Heart left ventricle (tissue), 16 donors: ENCODE results near the gene SMPD3. TPM values are rescaled to one million over a fixed set of nuclear protein-coding genes. Genes with fewer than 3 reads are reported as not detected.

Source experiments
- ATAC-seq, 4 donors: fragments of 200-7000 bp; cut with Tn5 transposase; one replicate each; pipeline ENCODE4 v1.9.1; 2020 to 2022; ENCODE audit warnings: moderate library complexity in 4 of 4, mild to moderate bottlenecking in 3 of 4, moderate number of reproducible peaks in 1 of 4
- DNase-seq, 5 donors: peaks; one replicate each; pipeline ENCODE4 v3.0.0-alpha.2; 2020
- H3K27ac ChIP-seq, 12 donors: fragments of 200-600 bp; sonication (generic) in 4 of 12; one replicate each; pipeline versions ENCODE4 v1.5.0 to v1.8.0; 2016 to 2022; ENCODE audit warnings: mild to moderate bottlenecking in 2 of 12
- H3K27me3 ChIP-seq, 9 donors: fragments of 200-600 bp; sonication (generic) in 2 of 9; one replicate each; pipeline versions ENCODE4 v1.5.1 to v1.8.0; 2016 to 2022; ENCODE audit warnings: mild to moderate bottlenecking in 3 of 9
- H3K36me3 ChIP-seq, 9 donors: fragments of 200-600 bp; sonication (generic) in 2 of 9; one replicate each; pipeline versions ENCODE4 v1.5.0 to v1.8.0; 2018 to 2022; ENCODE audit warnings: mild to moderate bottlenecking in 2 of 9
- H3K4me1 ChIP-seq, 12 donors: fragments of 200-600 bp; sonication (generic) in 4 of 12; one replicate each; pipeline versions ENCODE4 v1.5.0 to v1.8.0; 2016 to 2022; ENCODE audit warnings: mild to moderate bottlenecking in 3 of 12
- H3K4me3 ChIP-seq, 12 donors: fragments of 200-600 bp; sonication (generic) in 4 of 12; one replicate each; pipeline versions ENCODE4 v1.5.0 to v1.8.0; 2017 to 2022; ENCODE audit warnings: mild to moderate bottlenecking in 9 of 12, moderate library complexity in 4 of 12
- H3K9me3 ChIP-seq, 12 donors: fragments of 200-600 bp; sonication (generic) in 4 of 12; one replicate each; pipeline versions ENCODE4 v1.5.0 to v1.8.0; 2016 to 2022; ENCODE audit warnings: mild to moderate bottlenecking in 1 of 12
- CTCF ChIP-seq, 12 donors: fragments of 200-600 bp; sonication (generic) in 4 of 12; IDR thresholded peaks; one replicate each; pipeline versions ENCODE4 v1.5.0 to v1.8.0; 2018 to 2022; ENCODE audit warnings: antibody characterized with exemption in 12 of 12, mild to moderate bottlenecking in 5 of 12
- POLR2A ChIP-seq, 2 donors: fragments of 450-650 bp; IDR thresholded peaks; one replicate each; pipeline ENCODE4 v1.6.1; 2017; ENCODE audit warnings: antibody characterized with exemption in 2 of 2, mild to moderate bottlenecking in 2 of 2, moderate library complexity in 2 of 2
- WGBS, 4 donors: extraction: QIAGEN DNeasy Blood & Tissue Kit in 2 of 4; methylation state at CpG; one replicate each; pipeline versions ENCODE4 v1.1.5 to v1.1.7; 2013 to 2018; 5-methylcytosine and 5-hydroxymethylcytosine counted together
- intact Hi-C, 10 donors: fragments of 100-400 bp; cut with DNase I; formaldehyde crosslinking; loops; one replicate each; pipeline versions ENCODE4 v1.11.1 to v1.14.2; 2022
- polyA plus RNA-seq, 2 donors: library from polyadenylated mRNA; stranded (reverse); fragments of 200-250 nt; gene quantifications; one replicate each; pipeline ENCODE4 v1.2.3, GENCODE V29; 2013
- total RNA-seq, 9 donors: library from RNA; depleted of rRNA in 2 of 9; stranded (reverse); fragments of >200 nt in 2 of 9; fragmentation: NEBNext Ultra II Directional in 3 of 9; extraction: Animal tissue kit (Norgen Biotek cat#: 25700) in 3 of 9; gene quantifications; one replicate each; pipeline versions ENCODE4 v1.1.0 to v1.2.4, GENCODE V29; 2016 to 2023
- donor health status: ischemic (EF 13 %, LVEDD 7.1; RV severe dilation, severe dysfunction).
- donor health status: healthy with polysubstance abuse.
- donor health status: DM: no; HTN: yes; CAD: no.
- donor health status: DM: no; HTN: no; CAD: no.
- donor health status: ischemic (EF 25% LVEDD 6.9; RV normal size, moderate dysfunction).
- donor health status: ischemic (EF 25% LVEDD 5.7; RV mildly dilated, moderate dysfunction).
- donor health status: healthy.
- donor health status: DM: yes; HTN: yes; CAD: no.
- donor health status: ischemic (EF 35%, LVEDD 5.7; RV mildly dilated, moderate dysfunction).
- donor health status: nonischemic (EF 11% LVEDD 7.7; RV severe dilation, severe dysfunction).
- donor health status: DM: yes; HTN: yes; CAD: no.
- donor health status: PGD.
- donor health status: ischemic (EF 29% LVEDD 5.4; RV normal size, mild dysfunction).
- donor health status: nonischemic (EF 23%, LVEDD 6.1; RV moderate dilation, normal function).

The SMPD3 gene
- total and polyA plus RNA-seq, 11 donors: 0.07 to 14.4 (median 0.17) TPM; not detected in 3

GRCh38 chr16:68446681-68447652 lies 1.3 kb downstream of the SMPD3 start:
- intact Hi-C loops: no loop called here
- no peaks in the 10 kb centered on the region for H3K36me3 ChIP-seq
- no peaks in the 10 kb centered on the region for H3K9me3 ChIP-seq
- DNase-seq (peak in 1 of 5 donors; percentile 50), ATAC-seq (no peak)
- H3K27ac ChIP-seq: no peak overlapping the region
- WGBS, 4 donors: 16 to 34% (median 21%) methylated on average over 24 to 73 of the region's 73 CpGs
- peaks cover 0 to 38% (median 9%) of the 10 kb centered on the region in 9 donors for H3K27me3 ChIP-seq
- peak overlapping the region in 2 of 12 donors; percentile 10 to 57 for H3K4me3 ChIP-seq
- H3K4me1 ChIP-seq: peaks cover 0 to 23% (median 14%) of the 10 kb centered on the region in 12 donors
- TF ChIP-seq POLR2A (IDR thresholded peaks at IDR 0.05) (no peak), CTCF (IDR thresholded peaks at IDR 0.05) (no peak)

GRCh38 chr16:68445458-68445857 lies 2.9 kb downstream of the SMPD3 start:
- DNase-seq (no peak), ATAC-seq (no peak)
- peaks cover 0 to 42% (median 9%) of the 10 kb centered on the region in 9 donors for H3K27me3 ChIP-seq
- TF ChIP-seq POLR2A (IDR thresholded peaks at IDR 0.05) (no peak), CTCF (IDR thresholded peaks at IDR 0.05) (peak in 4 of 12 donors; percentile 11 to 48 (median 16))
- peaks cover 0 to 23% (median 14%) of the 10 kb centered on the region in 12 donors for H3K4me1 ChIP-seq
- H3K27ac ChIP-seq: no peak overlapping the region
- no peaks in the 10 kb centered on the region for H3K9me3 ChIP-seq
- intact Hi-C loops: no loop called here
- no peaks in the 10 kb centered on the region for H3K36me3 ChIP-seq
- WGBS, 4 donors: 0 to 2% (median 0%) methylated on average over 1 of the region's 1 CpG
- H3K4me3 ChIP-seq: no peak overlapping the region

DNA sequence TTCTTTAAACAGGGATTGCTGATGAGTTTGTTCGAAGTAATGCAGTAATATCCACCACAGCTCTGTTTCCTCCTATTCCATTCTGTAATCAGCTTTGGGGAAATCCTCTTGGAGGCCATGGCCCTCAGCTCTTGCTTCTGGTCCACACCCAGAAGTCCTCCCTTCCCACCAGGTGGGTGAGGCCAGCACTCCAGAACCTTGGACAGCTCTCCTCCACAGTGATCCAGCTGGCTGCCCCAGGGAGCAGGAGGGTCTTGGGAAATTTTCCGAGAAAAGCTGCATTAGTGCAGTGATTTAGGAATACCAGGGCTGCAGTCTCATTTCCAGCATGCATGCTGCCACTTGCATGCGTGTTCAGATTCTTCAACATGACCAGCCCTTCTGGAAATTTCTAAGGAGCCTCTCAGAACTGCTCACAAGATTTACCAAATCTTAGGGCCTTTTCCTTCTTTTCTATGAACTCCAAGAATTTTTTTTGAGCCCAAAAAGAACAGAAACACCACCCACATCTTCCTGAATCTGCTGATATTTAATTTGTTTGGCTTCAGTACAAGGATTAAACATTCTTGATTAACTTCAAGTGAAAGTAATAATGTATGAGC lies 4.2 kb downstream of the SMPD3 start:
- peaks cover 0 to 47% (median 9%) of the 10 kb centered on the region in 9 donors for H3K27me3 ChIP-seq

More for the DNA sequence above, 4.2 kb downstream of the SMPD3 start:
- H3K9me3 ChIP-seq: no peaks in the 10 kb centered on the region
- intact Hi-C loops: no loop called here
- TF ChIP-seq POLR2A (IDR thresholded peaks at IDR 0.05) (no peak), CTCF (IDR thresholded peaks at IDR 0.05) (no peak)
- H3K4me1 ChIP-seq: peaks cover 0 to 23% (median 14%) of the 10 kb centered on the region in 12 donors
- H3K4me3 ChIP-seq: no peak overlapping the region
- no peak for ATAC-seq
- WGBS, 4 donors: 15 to 26% (median 19%) methylated on average over 3 of the region's 3 CpGs
- H3K36me3 ChIP-seq: no peaks in the 10 kb centered on the region
- no peak overlapping the region for H3K27ac ChIP-seq
- peak in 3 of 5 donors; percentile 23 to 34 (median 33) for DNase-seq
